Posterior vena cava (tissue), 2 donors: ENCODE results near the gene AHSP. TPM values are rescaled to one million over a fixed set of nuclear protein-coding genes. Genes with fewer than 3 reads are reported as not detected.

ENCODE experiments used
- DNase-seq: peaks from one replicate; pipeline ENCODE4 v3.0.0-alpha.2; 2020; ENCODE audit warnings: low spot score
- intact Hi-C, 2 donors: fragments of 100-400 bp; cut with DNase I; formaldehyde crosslinking; loops; one replicate each; pipeline versions ENCODE4 v1.14.1 to v1.14.2; 2022 to 2023
- total RNA-seq, 2 donors: library from RNA; stranded (reverse); fragmentation: NEBNext Ultra II Directional; extraction: Animal tissue kit (Norgen Biotek cat#: 25700); gene quantifications; one replicate each; pipeline ENCODE4 v1.2.1, GENCODE V29; 2021
- donor health status: DM: yes; HTN: yes; CAD: no.
- donor health status: DM: yes; HTN: yes; CAD: no.

AHSP gene
- total RNA-seq, 2 donors from 2014 or later: 3.0 TPM; not detected in 1

DNA sequence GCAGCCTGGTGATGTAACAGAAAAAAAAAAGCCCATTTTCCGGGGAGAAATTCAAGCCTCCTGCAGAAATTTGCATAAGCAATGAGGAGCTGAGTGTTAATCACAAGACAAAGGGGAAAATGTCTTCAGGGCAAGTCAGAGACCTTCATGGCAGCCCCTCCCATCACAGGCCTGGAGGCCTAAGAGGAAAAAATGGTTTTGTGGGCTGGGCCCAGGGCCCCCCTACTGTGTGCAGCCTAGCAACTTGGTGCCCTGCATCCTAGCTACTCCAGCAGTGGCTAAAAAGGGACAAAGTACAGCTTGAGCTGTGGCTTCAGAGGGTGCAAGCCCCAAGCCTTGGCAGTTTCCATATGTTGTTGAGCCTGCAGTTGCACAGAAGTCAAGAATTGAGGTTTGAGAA lies 49.7 kb downstream of the AHSP start:
- DNase-seq: no peak
- intact Hi-C loops: no loop called here

Other genes with a start within 250 kb of the AHSP start
- gene ITGAX, start 172.7 kb upstream of the AHSP start, total RNA-seq: 10 to 100 TPM; 13.4 to 15.2 TPM
- gene ITGAD, start 134.6 kb upstream of the AHSP start, total RNA-seq: under 1 TPM in 1 of 2 donors, not detected in 1; 0.24 TPM
- 1 to 10 TPM; 1.1 to 1.5 TPM for gene COX6A2, start 99.5 kb upstream of the AHSP start, total RNA-seq
- gene ZNF843, start 85.1 kb upstream of the AHSP start, total RNA-seq: 1 to 10 TPM; 1.0 to 1.9 TPM
- 1 to 10 TPM; 6.4 to 8.3 TPM for gene ARMC5, start 68.4 kb upstream of the AHSP start, total RNA-seq
- gene TGFB1I1, start 55.7 kb upstream of the AHSP start, total RNA-seq: 100 to 1,000 TPM; 232 to 239 TPM
- gene SLC5A2, start 44.8 kb upstream of the AHSP start, total RNA-seq: under 1 TPM in 1 of 2 donors, not detected in 1; 0.33 TPM
- gene RUSF1, start 19.5 kb upstream of the AHSP start, total RNA-seq: 10 to 100 TPM; 40.5 to 46.4 TPM